Breast epithelium (tissue), 3 donors: ENCODE measurements around the gene KIZ.

Experiments
- POLR2AphosphoS5 ChIP-seq, 3 donors: sonication (generic); formaldehyde crosslinking; IDR thresholded peaks; one replicate each; pipeline ENCODE4 v1.6.1; 2017; ENCODE audit warnings: antibody characterized with exemption in 3 of 3
- TF ChIP-seq, protein P1 (sequence below), 3 donors: fragments of 450-650 bp; IDR thresholded peaks; one replicate each; pipeline ENCODE4 v1.5.1; 2016 to 2017; ENCODE audit warnings: antibody characterized with exemption in 3 of 3, mild to moderate bottlenecking in 3 of 3, moderate library complexity in 3 of 3

DNA sequence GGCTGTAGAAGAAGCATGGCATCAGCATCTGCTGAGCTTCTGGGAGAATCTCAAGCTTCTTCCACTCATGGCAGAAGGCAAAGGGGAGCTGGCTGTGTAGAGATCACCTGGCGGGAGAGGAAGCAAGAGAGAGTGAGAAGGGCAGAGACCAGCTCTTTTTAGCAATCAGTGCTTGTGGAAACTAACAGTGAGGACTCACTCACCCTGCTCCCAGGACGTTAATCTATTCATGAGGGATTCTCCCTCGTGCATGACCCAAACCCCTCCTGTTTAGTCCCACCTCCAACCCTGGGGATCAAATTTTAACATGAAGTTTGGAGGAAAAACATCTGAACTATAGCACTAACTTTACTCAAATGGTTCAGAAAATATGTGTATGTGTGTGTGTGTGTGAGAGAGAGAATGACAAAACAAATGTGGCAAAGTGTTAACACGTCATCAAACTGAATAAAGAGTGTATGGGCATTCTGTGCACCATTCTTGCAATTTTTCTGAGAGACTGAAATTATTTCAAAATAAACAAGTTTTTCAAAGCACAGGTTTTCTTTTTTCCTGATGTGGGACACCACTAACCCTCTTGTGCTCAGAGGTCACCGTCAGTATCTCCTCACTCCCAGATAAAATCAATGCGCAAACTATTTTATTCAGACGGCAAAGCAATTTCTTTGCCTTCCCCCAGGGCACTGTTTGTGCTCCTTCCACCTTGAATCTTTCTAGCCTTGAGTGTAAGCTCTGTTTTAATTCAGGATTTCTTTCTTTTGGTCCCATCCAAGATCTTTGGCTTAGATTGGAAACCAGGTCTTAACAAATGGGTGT, 154.0 kb downstream of the KIZ start:
- TF ChIP-seq, protein P1, sequence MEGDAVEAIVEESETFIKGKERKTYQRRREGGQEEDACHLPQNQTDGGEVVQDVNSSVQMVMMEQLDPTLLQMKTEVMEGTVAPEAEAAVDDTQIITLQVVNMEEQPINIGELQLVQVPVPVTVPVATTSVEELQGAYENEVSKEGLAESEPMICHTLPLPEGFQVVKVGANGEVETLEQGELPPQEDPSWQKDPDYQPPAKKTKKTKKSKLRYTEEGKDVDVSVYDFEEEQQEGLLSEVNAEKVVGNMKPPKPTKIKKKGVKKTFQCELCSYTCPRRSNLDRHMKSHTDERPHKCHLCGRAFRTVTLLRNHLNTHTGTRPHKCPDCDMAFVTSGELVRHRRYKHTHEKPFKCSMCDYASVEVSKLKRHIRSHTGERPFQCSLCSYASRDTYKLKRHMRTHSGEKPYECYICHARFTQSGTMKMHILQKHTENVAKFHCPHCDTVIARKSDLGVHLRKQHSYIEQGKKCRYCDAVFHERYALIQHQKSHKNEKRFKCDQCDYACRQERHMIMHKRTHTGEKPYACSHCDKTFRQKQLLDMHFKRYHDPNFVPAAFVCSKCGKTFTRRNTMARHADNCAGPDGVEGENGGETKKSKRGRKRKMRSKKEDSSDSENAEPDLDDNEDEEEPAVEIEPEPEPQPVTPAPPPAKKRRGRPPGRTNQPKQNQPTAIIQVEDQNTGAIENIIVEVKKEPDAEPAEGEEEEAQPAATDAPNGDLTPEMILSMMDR (IDR thresholded peaks at IDR 0.05) = no peak
- no peak for TF ChIP-seq POLR2AphosphoS5 (IDR thresholded peaks at IDR 0.05)
